HG02973 (cell line): ENCODE data around the gene CCS.
"Not testable (repeated sequence)": the region's sequence is repeated elsewhere in the genome, so short reads cannot be mapped to it uniquely, and the experiment has no call there.

ENCODE experiments used
- ATAC-seq: cut with Tn5 transposase; IDR thresholded peaks from one replicate; pipeline ENCODE4 v1.9.1; 2021; ENCODE audit warnings: moderate library complexity; ENCODE audit not compliant: unreplicated experiment

Gene CCS

GRCh38 chr11:66561178-66561974, 31.6 kb upstream of the CCS start:
- ATAC-seq, result no peak

GRCh38 chr11:66561975-66562248, 31.1 kb upstream of the CCS start:
- no peak for ATAC-seq

- no peak for ATAC-seq
Measured at GRCh38 chr11:66562275-66562674, 30.7 kb upstream of the CCS start.

- no peak for ATAC-seq
Measured at GRCh38 chr11:66562907-66563583, 29.9 kb upstream of the CCS start.

- no peak for ATAC-seq
Measured at GRCh38 chr11:66563832-66564231, 29.2 kb upstream of the CCS start.

GRCh38 chr11:66564538-66564937, 28.4 kb upstream of the CCS start:
- no peak for ATAC-seq

- no peak for ATAC-seq
Measured at GRCh38 chr11:66564984-66565383, 28.0 kb upstream of the CCS start.

- ATAC-seq, result no peak
Measured at GRCh38 chr11:66566221-66566620, 26.8 kb upstream of the CCS start.

- no peak for ATAC-seq
Measured at GRCh38 chr11:66567787-66568123, 25.2 kb upstream of the CCS start.

GRCh38 chr11:66568124-66568916, 24.7 kb upstream of the CCS start, which contains the start of gene CTSF:
TSS of gene CTSF (minus strand) at chr11:66568606. CDS start at chr11:66568486, 120 bp downstream.
- no peak for ATAC-seq

- ATAC-seq, result no peak
Measured at GRCh38 chr11:66569076-66569475, 23.9 kb upstream of the CCS start.

- ATAC-seq, result no peak
Measured at GRCh38 chr11:66570079-66570849, 22.7 kb upstream of the CCS start.

- ATAC-seq, result no peak
Measured at GRCh38 chr11:66570850-66571180, 22.2 kb upstream of the CCS start.

GRCh38 chr11:66579017-66579606, 13.9 kb upstream of the CCS start:
- ATAC-seq, result no peak

- no peak for ATAC-seq
Measured at GRCh38 chr11:66580803-66581202, 12.2 kb upstream of the CCS start.

- ATAC-seq, result no peak
Measured at GRCh38 chr11:66581261-66581660, 11.7 kb upstream of the CCS start.

GRCh38 chr11:66582565-66583147, 10.3 kb upstream of the CCS start:
- not testable (repeated sequence) for ATAC-seq

GRCh38 chr11:66585447-66585846, 7.5 kb upstream of the CCS start:
- not testable (repeated sequence) for ATAC-seq

- no peak for ATAC-seq
Measured at GRCh38 chr11:66586136-66586535, 6.8 kb upstream of the CCS start.

- not testable (repeated sequence) for ATAC-seq
Measured at GRCh38 chr11:66589315-66589714, 3.7 kb upstream of the CCS start.
